PC-3 (cell line): ENCODE measurements around the gene ENDOG. TPM values are rescaled to one million over a fixed set of nuclear protein-coding genes. Genes with fewer than 3 reads are reported as not detected.
"Not testable (repeated sequence)": the region's sequence is repeated elsewhere in the genome, so short reads cannot be mapped to it uniquely, and the experiment has no call there.

Experiments
- ATAC-seq: fragments of 200-7000 bp; cut with Tn5 transposase; 2 replicates; pipeline ENCODE4 v1.9.1; 2020; ENCODE audit warnings: mild to moderate bottlenecking, moderate library complexity
- BruUV-seq: library from RNA; stranded (reverse); fragments of 400-500 nt; replicated peaks from 2 replicates; lab custom pipeline; 2021; lab: Mats Ljungman, UMichigan
- CTCF ChIA-PET: fragments of 300-600 bp; sonication (Branson Sonifier 250); formaldehyde crosslinking; loops from one replicate; lab custom pipeline; 2022; ENCODE audit warnings: antibody characterized with exemption; lab: Charles Lee
- POLR2A ChIA-PET: fragments of 300-600 bp; sonication (Branson Sonifier 250); formaldehyde crosslinking; loops from one replicate; lab custom pipeline; 2022; ENCODE audit warnings: antibody characterized with exemption; ENCODE audit not compliant: unreplicated experiment; lab: Charles Lee
- DNase-seq: peaks from one replicate; pipeline ENCODE4 v3.0.0-alpha.2; 2015
- H2AFZ ChIP-seq: fragments of 300-600 bp; sonication (generic); 2 replicates; pipeline ENCODE4 v1.6.0; 2016; ENCODE audit warnings: antibody characterized with exemption, low read length
- H3F3A ChIP-seq: fragments of 300-600 bp; sonication (generic); one replicate; pipeline ENCODE4 v1.6.0; 2017; ENCODE audit warnings: antibody characterized with exemption, low read length, control low read depth, mild to moderate bottlenecking; ENCODE audit not compliant: unreplicated experiment
- H3K27ac ChIP-seq: fragments of 300-600 bp; sonication (generic); 2 replicates; pipeline ENCODE4 v1.5.1; 2016; ENCODE audit warnings: mild to moderate bottlenecking, low read length
- H3K27me3 ChIP-seq: fragments of 300-600 bp; sonication (generic); 2 replicates; pipeline ENCODE4 v1.6.1; 2016; ENCODE audit warnings: low read length, mixed read lengths
- H3K36me3 ChIP-seq: fragments of 300-600 bp; sonication (generic); 2 replicates; pipeline ENCODE4 v1.6.1; 2016; ENCODE audit warnings: low read depth, mixed run types, low read length, mixed read lengths
- H3K4me1 ChIP-seq: fragments of 300-600 bp; sonication (generic); 2 replicates; pipeline ENCODE4 v1.5.1; 2016; ENCODE audit warnings: low read length; ENCODE audit not compliant: insufficient read depth
- H3K4me2 ChIP-seq: fragments of 300-600 bp; sonication (generic); 2 replicates; pipeline ENCODE4 v1.6.0; 2016; ENCODE audit warnings: low read length
- H3K4me3 ChIP-seq: fragments of 300-600 bp; sonication (generic); 2 replicates; pipeline ENCODE4 v1.5.1; 2016; ENCODE audit warnings: mild to moderate bottlenecking, low read length, mixed read lengths
- H3K79me2 ChIP-seq: fragments of 300-600 bp; sonication (generic); 2 replicates; pipeline ENCODE4 v1.6.1; 2017; ENCODE audit warnings: low read length, mixed read lengths
- H3K9ac ChIP-seq: fragments of 300-600 bp; sonication (generic); 2 replicates; pipeline ENCODE4 v1.6.0; 2016; ENCODE audit warnings: mild to moderate bottlenecking, low read length
- H3K9me2 ChIP-seq: fragments of 300-600 bp; sonication (generic); replicated peaks from 2 replicates; pipeline ENCODE4 v1.6.1; 2016; ENCODE audit warnings: mixed run types, low read length, mixed read lengths
- H3K9me3 ChIP-seq: fragments of 300-600 bp; sonication (generic); 2 replicates; pipeline ENCODE4 v1.6.1; 2016; ENCODE audit warnings: low read length, mixed read lengths
- H4K20me1 ChIP-seq: fragments of 300-600 bp; sonication (generic); 2 replicates; pipeline ENCODE4 v1.6.1; 2016; ENCODE audit warnings: low read length, mixed read lengths
- EZH2 ChIP-seq: fragments of 300-600 bp; sonication (generic); IDR thresholded peaks from one replicate; pipeline ENCODE4 v1.6.1; 2017; ENCODE audit warnings: antibody characterized with exemption, mild to moderate bottlenecking, low read length; ENCODE audit not compliant: unreplicated experiment
- EZH2phosphoT487 ChIP-seq: fragments of 300-600 bp; sonication (generic); IDR thresholded peaks from 2 replicates; pipeline ENCODE4 v1.6.1; 2018; ENCODE audit warnings: mild to moderate bottlenecking, antibody characterized with exemption, low read length, borderline replicate concordance
- intact Hi-C: fragments of 100-400 bp; cut with micrococcal nuclease; formaldehyde crosslinking; loops from 2 replicates; pipeline ENCODE4 v1.9.0; 2023
- total RNA-seq: library from RNA; depleted of rRNA; stranded (reverse); fragments of >200 nt; gene quantifications from 2 replicates; pipeline ENCODE4 v1.2.3, GENCODE V29; 2014
- TF ChIP-seq, protein P1 (sequence below): fragments of 300-600 bp; sonication (generic); conservative IDR thresholded peaks from 2 replicates; pipeline ENCODE4 v1.5.1; 2017; ENCODE audit warnings: antibody characterized with exemption, low read depth, mild to moderate bottlenecking, low read length

ENDOG gene
- total RNA-seq, 1 experiment from 2014 or later = 37.0 TPM

DNA sequence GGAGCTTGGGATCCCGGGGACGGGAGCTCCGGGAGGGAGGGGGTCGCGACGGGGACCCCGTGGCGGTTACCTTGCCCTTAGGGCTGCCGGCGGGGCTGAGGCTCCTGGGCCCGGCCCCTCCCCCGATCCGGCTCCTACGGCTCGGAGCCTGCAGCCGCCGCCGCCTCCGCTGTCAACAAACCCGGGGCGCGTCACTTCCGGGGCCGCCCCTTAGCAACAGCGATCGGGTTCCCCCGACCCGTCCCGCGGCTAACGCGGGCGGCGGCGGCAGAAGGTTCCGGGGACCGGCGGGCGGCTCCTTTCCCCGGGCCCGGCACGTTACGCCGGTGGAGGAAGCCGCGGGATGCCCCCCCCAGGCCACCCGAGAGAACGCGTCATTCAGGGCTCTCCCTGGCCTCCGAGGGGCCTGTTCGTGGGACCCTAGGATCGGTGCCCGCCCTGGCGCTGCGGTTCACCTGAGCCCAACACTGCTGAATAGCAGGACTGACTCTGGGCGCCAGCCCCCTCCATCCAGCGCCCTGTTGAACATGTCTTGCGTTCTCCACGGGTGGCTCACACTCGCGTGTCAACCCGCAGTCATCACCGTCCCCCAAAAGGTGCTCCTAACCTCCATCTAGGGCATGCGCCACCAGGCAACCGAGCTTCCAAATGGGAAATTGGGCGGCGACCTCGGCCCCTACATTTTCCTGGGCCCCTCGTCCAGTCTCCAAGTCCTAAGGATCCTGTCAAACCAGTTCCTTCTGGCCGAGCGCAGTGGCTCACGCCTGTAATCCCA is 46.4 kb upstream of the ENDOG start, which contains the start of gene ZER1:
Gene ZER1, minus strand, starts transcription at position 183 of the 775 bp plus-strand sequence. CDS start 16,362 bp downstream, outside the sequence.
- Histone ChIP-seq H3K4me1 (peaks cover 5% of the 10 kb centered on the region; the same call in 1 of the 2 replicates), H3K36me3 (no peaks in the 10 kb centered on the region), H3K27me3 (no peaks in the 10 kb centered on the region), H3K4me3 (peak within 1 kb of the TSS; percentile 87), H2AFZ (peak within 1 kb of the TSS; percentile 90), H3K9me3 (no peaks in the 10 kb centered on the region), H3K27ac (peak within 1 kb of the TSS; percentile 62), H3K9me2 (no peaks in the 10 kb centered on the region), H4K20me1 (no peaks in the 10 kb centered on the region), H3K9ac (peak within 1 kb of the TSS; percentile 71), H3K79me2 (peaks cover 13% of the 10 kb centered on the region), H3K4me2 (peak within 1 kb of the TSS; percentile 96), H3F3A (no peaks in the 10 kb centered on the region)
- TF ChIP-seq, protein P1, sequence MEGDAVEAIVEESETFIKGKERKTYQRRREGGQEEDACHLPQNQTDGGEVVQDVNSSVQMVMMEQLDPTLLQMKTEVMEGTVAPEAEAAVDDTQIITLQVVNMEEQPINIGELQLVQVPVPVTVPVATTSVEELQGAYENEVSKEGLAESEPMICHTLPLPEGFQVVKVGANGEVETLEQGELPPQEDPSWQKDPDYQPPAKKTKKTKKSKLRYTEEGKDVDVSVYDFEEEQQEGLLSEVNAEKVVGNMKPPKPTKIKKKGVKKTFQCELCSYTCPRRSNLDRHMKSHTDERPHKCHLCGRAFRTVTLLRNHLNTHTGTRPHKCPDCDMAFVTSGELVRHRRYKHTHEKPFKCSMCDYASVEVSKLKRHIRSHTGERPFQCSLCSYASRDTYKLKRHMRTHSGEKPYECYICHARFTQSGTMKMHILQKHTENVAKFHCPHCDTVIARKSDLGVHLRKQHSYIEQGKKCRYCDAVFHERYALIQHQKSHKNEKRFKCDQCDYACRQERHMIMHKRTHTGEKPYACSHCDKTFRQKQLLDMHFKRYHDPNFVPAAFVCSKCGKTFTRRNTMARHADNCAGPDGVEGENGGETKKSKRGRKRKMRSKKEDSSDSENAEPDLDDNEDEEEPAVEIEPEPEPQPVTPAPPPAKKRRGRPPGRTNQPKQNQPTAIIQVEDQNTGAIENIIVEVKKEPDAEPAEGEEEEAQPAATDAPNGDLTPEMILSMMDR = no peak
- no peak for TF ChIP-seq EZH2
- TF ChIP-seq EZH2phosphoT487 = no peak
- DNase-seq = peak; percentile 86
- intact Hi-C loops = no loop called here
- BruUV-seq = TSS peak; percentile 96
- ChIA-PET POLR2A (interaction anchor here (0.7 kb wide), 1 partner anchor 48 kb away, joined by 3 read pairs; no protein-coding TSS in a partner anchor), CTCF (no interaction called here)
- ATAC-seq = peak; percentile 92

DNA sequence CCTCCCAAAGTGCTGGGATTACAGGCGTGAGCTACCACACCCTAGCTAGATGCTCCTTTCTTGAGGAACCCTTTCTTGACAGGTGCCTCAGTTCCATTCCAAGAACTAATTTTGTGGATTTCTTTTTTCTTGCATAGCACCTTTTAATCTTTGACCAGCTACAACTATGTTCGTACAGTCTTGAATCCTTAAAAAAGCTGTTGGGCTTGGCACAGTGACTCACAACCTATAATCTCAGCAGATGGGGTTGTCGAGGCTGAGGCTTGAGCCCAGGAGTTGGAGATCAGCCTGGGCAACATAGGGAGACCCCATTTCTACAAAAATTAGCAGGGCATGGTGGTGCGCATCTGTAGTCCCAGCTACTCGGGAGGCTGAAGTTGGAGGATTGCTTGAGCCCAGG is 45.3 kb upstream of the ENDOG start:
- no peak for TF ChIP-seq EZH2phosphoT487
- TF ChIP-seq EZH2 = no peak
- TF ChIP-seq, protein P1 = no peak
- no peak overlapping the region for H3K27ac ChIP-seq
- H3K27me3 ChIP-seq = no peaks in the 10 kb centered on the region
- H3K4me1 ChIP-seq = peaks cover 5% of the 10 kb centered on the region; the same call in 1 of the 2 replicates
- H3K4me3 ChIP-seq = no peak overlapping the region
- H3K79me2 ChIP-seq = peaks cover 13% of the 10 kb centered on the region
- no peaks in the 10 kb centered on the region for H3K9me3 ChIP-seq
- H3K36me3 ChIP-seq = no peaks in the 10 kb centered on the region
- no peaks in the 10 kb centered on the region for H4K20me1 ChIP-seq
- ChIA-PET POLR2A (interaction anchor here (0.6 kb wide), 1 partner anchor 352 kb away, joined by 11 read pairs; no protein-coding TSS in a partner anchor), CTCF (no interaction called here)
- no TSS peak for BruUV-seq
- H3K9ac ChIP-seq = no peak overlapping the region
- no peak for ATAC-seq
- H3K9me2 ChIP-seq = no peaks in the 10 kb centered on the region
- no peak for DNase-seq
- H2AFZ ChIP-seq = no peak overlapping the region
- intact Hi-C loops = no loop called here
- no peak overlapping the region for H3K4me2 ChIP-seq
- H3F3A ChIP-seq = no peaks in the 10 kb centered on the region

DNA sequence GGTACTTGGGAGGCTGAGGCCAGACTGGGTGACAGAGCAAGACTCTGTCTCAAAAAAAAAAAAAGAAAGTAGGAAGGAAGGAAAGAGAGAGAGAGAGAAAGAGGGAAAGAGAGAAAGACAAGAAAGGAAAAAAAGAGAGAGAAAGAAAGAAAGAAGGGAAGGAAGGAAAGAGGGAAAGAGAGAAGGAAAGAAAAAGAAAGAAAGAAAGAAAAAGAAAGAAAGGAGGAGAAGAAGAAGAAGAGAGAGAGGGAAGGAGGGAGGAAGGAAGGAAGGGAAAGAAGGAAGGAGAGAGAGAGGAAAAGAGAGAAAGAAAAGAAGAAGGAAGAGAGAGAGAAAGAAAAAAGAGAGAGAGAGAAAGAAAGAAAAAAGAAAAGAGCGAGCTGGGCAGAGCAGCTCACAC is 43.5 kb upstream of the ENDOG start:
- no TSS peak for BruUV-seq
- Histone ChIP-seq H3K36me3 (no peaks in the 10 kb centered on the region), H3K27me3 (no peaks in the 10 kb centered on the region), H3K9me3 (no peaks in the 10 kb centered on the region), H2AFZ (no peak overlapping the region), H3K4me1 (peaks cover 5% of the 10 kb centered on the region; the same call in 1 of the 2 replicates), H3K4me2 (no peak overlapping the region), H3K9ac (no peak overlapping the region), H3K79me2 (peaks cover 13% of the 10 kb centered on the region), H4K20me1 (no peaks in the 10 kb centered on the region), H3K27ac (no peak overlapping the region), H3K9me2 (no peaks in the 10 kb centered on the region), H3K4me3 (no peak overlapping the region), H3F3A (no peaks in the 10 kb centered on the region)
- ChIA-PET CTCF (no interaction called here), POLR2A (no interaction called here)
- no peak for TF ChIP-seq EZH2phosphoT487
- TF ChIP-seq, protein P1 = no peak
- TF ChIP-seq EZH2 = no peak
- intact Hi-C loops = no loop called here
- DNase-seq (no peak), ATAC-seq (no peak)

DNA sequence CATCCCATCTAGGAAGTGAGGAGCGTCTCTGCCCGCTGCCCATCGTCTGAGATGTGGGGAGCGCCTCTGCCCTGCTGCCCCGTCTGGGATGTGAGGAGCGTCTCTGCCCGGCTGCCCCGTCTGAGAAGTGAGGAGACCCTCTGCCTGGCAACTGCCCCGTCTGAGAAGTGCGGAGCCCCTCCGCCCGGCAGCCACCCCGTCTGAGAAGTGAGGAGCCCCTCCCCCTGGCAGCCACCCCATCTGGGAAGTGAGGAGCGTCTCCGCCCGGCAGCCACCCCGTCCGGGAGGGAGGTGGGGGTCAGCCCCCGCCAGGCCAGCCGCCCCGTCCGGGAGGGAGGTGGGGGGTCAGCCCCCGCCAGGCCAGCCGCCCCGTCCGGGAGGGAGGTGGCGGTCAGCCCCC is 38.2 kb upstream of the ENDOG start:
- CTCF ChIA-PET, H3K4me2 ChIP-seq, H3K79me2 ChIP-seq, H3K9me3 ChIP-seq, POLR2A ChIA-PET, H3K36me3 ChIP-seq, H3K27ac ChIP-seq, H4K20me1 ChIP-seq, H3F3A ChIP-seq, H3K27me3 ChIP-seq, ATAC-seq, H2AFZ ChIP-seq, intact Hi-C loops, BruUV-seq, H3K9ac ChIP-seq, H3K4me3 ChIP-seq, DNase-seq, H3K9me2 ChIP-seq, H3K4me1 ChIP-seq: not testable (repeated sequence)
